ENCODE measurements around the gene BIN2.

GRCh38 chr12:51242876-51243275, 81.1 kb downstream of the BIN2 start:
- TF ChIP-seq, protein P1, sequence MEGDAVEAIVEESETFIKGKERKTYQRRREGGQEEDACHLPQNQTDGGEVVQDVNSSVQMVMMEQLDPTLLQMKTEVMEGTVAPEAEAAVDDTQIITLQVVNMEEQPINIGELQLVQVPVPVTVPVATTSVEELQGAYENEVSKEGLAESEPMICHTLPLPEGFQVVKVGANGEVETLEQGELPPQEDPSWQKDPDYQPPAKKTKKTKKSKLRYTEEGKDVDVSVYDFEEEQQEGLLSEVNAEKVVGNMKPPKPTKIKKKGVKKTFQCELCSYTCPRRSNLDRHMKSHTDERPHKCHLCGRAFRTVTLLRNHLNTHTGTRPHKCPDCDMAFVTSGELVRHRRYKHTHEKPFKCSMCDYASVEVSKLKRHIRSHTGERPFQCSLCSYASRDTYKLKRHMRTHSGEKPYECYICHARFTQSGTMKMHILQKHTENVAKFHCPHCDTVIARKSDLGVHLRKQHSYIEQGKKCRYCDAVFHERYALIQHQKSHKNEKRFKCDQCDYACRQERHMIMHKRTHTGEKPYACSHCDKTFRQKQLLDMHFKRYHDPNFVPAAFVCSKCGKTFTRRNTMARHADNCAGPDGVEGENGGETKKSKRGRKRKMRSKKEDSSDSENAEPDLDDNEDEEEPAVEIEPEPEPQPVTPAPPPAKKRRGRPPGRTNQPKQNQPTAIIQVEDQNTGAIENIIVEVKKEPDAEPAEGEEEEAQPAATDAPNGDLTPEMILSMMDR (IDR thresholded peaks at IDR 0.05): no peak
- TF ChIP-seq POLR2AphosphoS5 (IDR thresholded peaks at IDR 0.05): no peak
